22Rv1 (cell line): ENCODE measurements around the gene PASK.

Source experiments
- CTCF ChIP-seq: fragments of 450-650 bp; IDR thresholded peaks from 2 replicates; pipeline ENCODE4 v1.5.1; 2017; ENCODE audit warnings: mild to moderate bottlenecking
- ZFX ChIP-seq: fragments of 450-650 bp; IDR thresholded peaks from 2 replicates; pipeline ENCODE4 v1.6.1; 2017; ENCODE audit warnings: antibody characterized with exemption, borderline replicate concordance

GRCh38 chr2:241091734-241092445 lies 57.4 kb downstream of the PASK start:
- TF ChIP-seq CTCF (no peak), ZFX (no peak)
